DMS79 (cell line): Measurements from ENCODE around the gene ZNRF2.
"Not testable (repeated sequence)": the region's sequence is repeated elsewhere in the genome, so short reads cannot be mapped to it uniquely, and the experiment has no call there.

ENCODE experiments used
- DNase-seq: peaks from one replicate; lab custom pipeline; 2025; lab: John Stamatoyannopoulos, UW

ZNRF2 gene

DNA sequence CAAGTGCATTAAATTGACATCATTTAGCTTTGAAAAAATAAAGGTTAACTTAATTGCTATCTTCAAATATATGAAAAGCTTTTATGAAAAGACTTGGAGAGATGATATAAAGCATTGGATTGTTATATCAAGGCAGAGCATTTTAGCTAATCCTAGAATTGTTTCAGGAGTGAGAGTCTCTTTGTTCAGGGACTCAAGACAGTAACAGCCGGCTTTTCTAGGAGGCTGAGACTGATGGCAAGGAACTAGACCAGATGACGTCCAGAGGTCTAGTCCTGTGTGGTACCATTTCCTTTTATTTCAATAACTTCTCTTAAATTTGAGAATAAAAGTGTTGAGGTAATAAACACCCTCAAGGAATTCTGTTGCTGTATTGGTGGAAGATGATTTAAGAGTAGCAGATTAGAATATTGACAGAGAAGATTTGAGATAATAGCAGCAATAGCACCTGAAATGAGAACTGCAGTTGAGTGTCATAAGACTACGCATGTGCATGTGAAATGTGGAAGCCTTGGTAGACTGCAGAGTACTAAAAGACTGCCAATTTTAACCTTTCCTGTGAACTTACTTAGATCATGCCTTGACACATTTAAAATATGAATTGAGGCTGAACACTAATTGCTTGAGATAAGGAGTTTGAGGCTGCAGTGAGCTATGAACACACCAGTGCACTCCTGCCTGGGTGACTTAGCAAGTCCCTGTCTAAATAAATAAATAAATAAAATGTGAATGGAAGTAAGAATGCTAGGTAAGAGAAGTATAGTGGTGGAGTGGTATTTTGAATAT, 79.6 kb downstream of the ZNRF2 start:
- no peak for DNase-seq

DNA sequence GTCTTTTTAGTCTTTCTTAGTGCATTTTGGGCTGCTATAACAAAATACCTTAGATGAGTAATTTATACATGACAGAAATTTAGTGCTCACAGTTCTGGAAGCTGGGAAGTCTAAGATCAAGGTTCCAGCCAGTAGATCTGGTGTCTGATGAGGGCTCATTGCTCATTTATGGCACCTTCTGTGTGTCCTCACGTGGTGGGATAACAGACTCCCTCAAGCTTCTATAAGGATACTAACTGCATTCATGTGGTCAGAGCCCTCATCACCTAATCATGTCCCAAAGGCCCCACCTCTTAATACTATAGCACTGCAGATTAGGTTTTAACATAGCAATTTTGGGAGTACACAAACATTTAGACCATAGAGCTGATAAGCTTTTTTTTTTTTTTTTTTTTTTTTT, 80.4 kb downstream of the ZNRF2 start:
- DNase-seq: no peak

DNA sequence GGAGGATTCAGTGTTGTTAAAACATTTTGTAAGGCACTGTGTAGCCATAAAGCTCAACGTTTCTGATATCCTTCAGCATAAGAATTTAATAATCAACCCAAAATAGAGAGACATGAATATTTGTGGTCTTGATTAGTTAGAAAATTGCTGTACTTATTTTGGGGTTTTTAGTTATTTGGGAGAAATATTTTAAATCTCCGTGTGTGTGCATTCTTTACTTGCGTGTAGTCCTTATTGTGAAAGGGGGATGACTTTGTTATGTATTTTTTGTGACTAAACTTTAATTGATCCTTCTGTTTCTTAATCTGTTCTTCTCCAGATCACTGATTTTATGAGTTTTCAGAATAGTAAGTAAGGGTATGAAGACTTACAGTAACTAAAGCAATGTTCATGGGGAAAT, 81.2 kb downstream of the ZNRF2 start:
- DNase-seq: no peak

DNA sequence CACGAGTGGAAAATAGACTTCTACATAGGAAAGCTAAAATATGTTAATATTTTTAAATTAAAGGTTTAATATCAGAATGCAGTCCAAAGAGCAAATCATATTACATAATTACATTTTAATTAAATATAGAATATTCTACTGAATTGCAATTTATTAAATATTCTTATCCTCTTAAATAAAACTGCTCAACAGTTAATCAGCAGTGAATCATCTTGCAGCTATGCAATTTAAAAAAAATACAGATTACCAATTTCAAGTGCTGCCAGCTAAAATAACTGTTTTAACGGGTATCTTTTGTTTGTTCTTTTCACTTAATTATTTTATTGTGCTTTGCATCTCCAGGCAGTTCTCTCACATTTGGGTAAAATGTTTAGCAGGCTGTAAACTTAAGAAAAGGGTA, 82.2 kb downstream of the ZNRF2 start:
- no peak for DNase-seq

DNA sequence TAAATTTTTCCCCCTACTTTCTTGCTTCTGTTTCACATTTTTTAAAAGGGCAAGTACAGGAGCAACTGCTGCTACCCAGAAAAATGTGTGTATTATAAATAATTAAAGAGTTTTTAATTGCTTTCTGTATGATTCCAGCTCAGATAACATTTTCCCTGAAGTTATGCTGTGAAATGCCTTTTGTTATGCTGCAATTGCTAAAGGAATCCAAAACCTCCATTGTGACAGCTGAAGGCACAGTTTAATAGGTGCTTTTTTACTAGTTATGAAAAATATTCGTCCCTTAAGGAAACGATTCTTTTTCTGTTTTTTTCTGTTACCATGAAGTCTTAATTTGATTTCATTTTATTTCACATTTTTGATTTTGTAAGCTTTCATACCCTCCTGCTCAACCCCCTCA, 83.2 kb downstream of the ZNRF2 start:
- DNase-seq: no peak

DNA sequence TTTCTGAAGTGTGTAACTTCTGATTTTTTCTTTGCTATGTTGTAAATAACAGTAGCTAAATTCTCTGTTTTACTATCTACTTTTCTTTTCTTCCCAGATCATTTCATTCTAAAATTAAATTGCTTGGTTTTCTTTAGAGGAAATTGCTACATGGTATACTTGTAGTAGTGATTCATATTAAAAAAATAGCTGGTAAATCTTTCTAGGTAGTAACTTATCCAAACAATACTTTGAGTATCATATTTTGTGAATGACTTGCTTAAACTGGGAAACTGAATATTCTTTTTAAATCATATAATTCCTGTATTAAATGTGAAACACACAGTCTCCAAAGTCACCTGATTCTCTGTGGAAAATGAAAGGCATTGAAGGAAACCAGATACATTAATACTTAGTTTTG, 85.5 kb downstream of the ZNRF2 start:
- DNase-seq: no peak

DNA sequence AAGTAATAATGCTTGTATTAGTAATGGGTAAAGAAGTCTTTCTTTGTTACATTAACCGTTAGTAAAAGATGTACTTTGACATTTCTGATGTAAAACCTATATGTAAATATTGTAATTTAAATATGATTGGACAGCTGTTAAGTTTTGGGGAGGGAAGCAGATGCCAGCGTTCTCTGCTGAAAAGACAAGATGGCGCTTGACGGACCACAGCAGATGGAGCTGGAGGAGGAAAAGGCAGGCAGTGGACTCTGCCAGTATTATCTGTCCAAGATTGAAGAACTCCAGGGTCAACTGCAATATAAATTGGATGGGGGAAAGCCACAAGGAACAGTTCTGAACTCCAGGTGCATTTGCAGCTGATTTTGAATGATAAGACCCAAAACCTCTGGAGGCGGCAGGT, 86.9 kb downstream of the ZNRF2 start:
- DNase-seq: no peak

DNA sequence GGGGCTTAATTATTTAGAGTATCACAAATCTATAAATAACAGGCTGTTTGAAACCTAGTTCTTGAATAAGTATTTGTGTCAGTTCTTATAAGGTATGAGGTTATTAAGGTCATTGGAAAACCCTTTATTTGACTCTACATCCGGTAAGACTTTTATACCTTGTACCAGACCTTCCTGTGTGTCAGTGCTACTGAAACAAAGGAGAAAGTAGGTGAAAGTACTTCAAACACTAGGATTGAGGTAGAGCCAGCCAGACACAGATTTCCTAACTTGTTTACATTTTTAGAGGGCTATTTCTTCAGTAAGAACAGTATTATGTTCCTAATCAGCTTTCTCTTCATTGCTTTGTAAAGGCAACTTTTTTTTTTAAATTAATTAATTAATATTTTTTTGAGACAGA, 93.9 kb downstream of the ZNRF2 start:
- DNase-seq: no peak

DNA sequence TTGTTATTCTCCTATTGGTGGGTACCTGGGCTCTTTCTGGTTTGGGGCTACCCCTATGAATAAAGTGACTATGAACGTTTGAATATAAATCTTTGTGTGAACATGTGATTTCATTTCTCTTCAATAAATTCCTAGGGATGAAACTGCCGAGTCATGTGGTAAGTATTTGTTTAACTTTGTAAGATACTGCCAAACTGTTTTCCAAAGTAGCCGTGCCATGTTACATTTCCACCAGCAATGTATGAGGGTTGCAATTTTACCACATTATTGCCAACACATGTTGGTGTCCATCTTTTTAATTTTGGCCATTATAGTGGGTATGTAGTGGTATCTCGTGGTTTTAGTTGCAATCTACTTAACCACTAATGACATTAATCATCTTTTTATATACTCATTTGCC, 94.7 kb downstream of the ZNRF2 start:
- no peak for DNase-seq

DNA sequence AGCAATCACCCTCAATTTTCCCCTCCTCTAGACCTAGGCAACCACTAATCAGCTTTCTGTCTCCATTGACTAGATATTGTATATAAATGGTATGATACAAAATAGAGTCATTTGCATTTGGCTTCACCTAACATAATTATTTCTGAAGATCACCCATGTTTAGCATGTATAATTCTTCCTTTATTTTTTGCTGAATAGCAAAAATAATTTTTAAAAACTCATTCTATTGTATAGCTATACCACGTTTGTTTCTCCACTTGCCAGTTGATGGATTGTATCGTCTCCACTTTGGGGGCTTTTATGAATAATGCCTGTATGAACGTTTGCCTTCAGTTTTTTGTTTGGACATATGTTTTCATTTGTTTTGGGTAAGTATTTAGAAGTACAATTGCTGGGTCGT, 95.3 kb downstream of the ZNRF2 start:
- no peak for DNase-seq

DNA sequence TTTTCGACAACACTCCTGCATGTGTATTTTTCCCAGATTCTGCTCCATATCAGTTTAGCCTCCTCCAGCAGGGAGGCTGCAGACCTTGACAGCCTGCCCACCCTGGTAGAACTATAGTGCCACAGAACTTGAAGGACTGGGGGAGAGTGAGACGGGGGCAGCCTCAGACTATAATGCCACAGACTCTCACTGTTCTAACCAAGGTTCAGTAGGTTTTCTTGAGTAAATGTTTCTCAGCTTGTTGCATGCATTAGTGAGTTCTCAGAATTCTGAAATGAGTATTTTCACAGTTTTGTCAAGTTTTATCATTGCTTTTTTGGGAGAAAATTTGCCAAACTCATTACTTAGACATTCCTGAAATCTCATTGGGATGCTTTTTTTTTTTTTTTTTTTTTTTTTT, 95.9 kb downstream of the ZNRF2 start:
- DNase-seq: no peak

DNA sequence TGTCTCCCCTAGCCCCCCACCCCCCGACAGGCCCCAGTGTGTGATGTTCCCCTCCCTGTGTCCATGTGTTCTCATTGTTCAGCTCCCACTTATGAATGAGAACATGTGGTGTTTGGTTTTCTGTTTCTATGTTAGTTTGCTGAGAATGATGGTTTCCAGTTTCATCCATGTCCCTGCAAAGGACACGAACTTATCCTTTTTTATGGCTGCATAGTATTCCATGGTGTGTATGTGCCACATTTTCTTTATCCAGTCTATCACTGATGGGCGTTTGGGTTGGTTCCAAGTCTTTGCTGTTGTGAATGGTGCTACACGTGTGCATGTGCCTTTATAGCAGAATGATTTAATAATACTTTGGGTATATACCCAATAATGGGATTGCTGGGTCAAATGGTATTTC, 96.4 kb downstream of the ZNRF2 start:
- not testable (repeated sequence) for DNase-seq

DNA sequence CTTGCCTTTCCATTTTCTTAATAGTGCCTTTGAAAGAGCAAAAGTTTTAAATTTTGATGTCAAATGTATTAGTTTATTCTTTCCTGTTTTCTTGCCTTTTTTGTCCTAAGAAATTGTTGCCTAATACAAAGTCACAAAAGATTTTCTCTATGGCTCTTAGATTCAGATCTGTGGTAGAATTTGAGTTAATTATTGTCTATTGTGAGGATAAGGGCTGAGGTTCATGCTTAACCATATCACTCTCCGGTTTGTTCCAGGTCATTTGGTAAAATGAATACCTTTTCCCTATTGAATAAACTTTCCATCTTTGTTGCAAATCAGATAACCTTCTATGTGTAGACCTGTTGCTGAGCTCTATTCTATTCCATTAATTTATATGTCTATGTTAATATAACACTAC, 98.2 kb downstream of the ZNRF2 start:
- no peak for DNase-seq

DNA sequence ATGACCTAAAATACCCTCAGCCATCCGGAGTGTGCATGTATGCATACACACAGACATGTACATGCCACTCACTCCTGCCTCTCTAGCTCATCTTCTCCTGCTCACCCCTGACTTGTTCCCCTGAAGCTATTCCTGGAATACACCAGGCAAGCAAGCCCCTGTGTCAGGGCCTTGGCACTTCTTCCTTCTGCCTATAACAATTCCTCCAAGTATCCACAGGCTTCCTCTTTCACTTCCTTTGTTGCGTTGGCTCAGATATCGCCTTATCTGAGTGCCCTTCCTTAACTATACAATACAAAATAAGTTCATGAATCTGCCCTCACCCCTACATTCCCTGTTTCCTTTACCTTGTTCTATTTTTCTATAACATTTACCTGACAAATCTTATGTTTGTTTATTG, 105.4 kb downstream of the ZNRF2 start:
- no peak for DNase-seq

DNA sequence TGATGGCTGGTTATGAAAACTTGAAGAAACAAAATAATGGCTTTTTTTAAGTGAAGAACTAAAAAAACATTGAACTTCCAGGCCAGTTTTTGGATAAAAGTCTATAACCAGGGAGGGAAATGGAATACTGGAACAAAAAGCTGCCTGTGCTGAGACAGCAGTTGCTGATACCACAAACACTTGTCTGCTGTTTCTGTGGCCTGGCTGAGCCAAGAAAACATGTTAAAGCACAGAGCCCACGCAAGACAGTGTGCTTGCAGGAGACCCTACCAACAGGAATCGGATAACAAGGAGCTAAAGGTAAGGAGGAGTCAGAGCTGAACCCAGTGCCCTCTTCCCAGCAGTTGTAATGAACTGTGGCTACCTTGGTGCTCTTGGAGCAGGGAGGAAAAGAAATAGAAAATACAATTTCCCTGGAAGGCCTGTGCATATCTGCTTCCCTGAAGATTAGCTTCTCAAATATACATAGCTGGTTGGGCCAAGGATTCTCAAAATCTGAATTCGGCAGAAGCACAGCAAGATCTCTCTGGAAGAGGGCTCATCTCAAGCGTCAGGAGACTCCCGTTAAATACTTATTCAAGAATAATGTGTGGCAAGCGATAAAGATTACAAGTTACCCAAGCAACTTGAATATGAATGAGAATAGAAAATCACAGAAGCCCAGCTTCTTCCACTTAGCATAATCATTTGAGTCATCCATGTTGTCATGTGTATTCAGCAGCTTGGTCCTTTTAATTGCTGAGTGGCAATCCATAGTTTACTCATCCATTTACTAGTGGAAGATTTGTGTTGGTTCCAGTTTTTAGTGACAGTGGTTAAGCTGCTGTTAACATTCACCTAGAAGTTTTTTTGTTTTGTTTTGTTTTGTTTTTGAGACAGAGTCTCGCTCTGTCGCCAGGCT, 106.6 kb downstream of the ZNRF2 start:
- DNase-seq: peak; percentile 67

DNA sequence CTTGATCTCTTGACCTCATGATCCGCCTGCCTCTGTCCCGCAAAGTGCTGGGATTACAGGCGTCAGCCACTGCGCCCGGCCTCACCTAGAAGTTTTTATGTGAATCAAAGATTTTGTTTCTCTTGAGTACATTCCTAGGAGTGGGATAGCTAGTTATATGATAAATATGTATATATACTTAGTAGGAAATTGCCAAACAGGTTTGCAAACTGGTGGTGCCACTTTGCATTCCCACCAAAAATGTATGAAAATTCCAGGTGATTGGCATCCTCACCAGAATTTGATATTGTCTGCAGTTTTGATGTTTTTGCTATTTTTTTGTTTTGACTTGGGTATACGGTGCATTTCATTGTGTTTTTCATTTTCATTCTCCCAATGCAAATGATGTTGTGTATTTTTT, 107.4 kb downstream of the ZNRF2 start:
- DNase-seq: no peak

DNA sequence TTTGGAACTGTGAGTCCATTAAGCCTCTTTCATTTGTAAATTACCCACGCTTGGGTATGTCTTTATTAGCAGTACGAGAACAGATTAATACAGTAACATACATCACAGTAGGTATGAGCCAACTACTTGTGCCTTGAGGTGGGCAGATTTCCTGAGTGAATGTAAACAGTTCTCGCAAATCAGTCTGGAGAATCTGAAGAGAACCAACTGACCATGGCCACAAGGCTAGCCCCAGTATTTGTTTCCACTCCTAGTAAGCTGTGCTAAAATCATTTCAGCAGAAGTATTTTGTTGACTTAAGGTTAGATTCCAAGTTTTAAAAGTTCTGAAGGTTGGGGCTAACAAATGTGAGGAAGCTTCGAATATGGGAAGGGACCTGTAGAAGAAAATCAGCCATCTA, 111.3 kb downstream of the ZNRF2 start:
- DNase-seq: no peak

DNA sequence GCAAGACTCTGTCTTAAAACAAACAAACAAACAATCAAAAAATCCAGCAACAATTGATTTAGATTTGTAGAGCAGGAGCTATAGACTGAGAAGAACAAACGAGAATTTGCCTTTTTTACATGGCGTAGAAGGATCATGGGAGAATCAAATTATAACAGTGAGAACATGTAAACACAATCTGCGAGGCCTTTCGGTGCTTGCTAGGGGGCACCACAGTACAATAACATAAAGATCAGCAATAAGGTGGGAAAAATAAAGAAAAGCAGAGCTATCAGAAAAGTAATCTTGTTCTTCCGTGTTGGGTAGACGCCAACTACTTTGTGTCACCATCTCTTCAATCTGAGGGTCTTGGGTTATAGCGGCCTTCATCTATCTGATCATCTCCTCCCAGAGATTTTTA, 112.0 kb downstream of the ZNRF2 start:
- DNase-seq: no peak

DNA sequence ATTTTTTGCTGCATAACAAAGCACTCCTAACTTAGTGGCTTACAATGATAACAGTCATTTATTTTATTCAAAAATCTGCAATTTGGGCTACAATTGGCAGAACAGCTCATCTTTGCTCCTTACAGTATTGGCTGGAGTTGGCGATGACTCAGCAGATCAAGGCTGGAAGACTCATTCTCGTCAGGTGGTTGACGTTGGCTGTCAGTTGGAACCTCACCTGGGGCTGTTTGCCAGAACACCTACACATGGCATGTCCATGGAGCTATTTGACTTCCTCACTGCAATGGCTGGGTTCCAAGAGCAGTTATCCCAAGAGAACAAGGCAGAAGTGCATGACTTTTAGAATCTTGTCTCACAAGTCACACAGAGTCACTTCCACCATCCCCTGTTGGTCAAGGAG, 119.1 kb downstream of the ZNRF2 start:
- no peak for DNase-seq

DNA sequence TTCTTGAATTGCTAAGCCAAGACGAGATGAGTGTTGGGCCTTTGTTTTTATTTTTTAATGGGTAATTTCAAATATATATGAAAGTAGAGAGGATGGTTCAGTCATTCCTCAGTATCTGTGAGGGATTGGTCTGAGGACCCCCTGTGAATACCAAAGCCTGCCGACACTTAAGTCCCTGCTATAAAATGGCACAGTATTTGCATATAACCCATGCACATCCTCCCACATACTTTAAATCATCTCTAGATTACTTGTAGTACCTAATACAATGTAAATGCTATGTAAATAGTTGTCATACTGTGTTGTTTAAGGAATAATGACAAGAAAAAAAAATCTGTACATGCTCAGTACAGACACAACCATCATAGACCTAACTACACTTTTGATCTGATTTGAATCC, 120.8 kb downstream of the ZNRF2 start:
- no peak for DNase-seq

DNA sequence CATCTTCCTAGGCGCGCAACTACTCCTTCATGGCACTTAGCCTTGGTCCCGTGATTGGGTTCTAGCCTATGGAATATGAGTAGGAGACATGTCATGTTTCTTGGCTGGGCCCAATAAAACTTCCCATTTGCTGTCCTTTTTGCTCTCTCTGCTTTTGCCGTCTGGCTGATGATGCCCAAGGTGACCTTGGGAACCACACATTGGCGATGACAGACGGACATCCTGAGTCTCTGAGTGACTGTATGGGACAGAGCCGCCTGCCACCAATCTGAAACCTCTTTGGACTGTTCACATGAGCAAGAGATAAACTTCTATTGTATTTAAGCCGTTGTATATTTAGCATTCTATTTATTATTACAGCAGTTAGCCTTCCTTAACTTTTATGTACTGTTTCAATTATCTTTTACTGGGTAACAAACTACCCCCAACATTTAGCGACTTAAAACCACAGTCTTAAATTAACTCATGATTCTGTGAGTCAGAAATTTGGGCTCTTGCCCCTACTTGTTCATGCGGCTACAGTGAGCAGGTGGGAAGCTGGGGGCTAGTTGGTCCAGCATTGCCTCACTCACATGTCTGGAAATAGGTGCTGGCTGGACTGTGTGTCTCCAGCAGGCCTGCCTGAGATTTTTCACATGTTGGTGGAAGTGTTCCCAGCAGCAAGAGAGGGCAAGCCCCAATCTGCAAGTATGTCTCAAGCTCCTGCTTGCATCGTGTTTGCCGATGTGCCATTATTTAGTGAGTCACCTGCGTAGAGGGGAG, 122.4 kb downstream of the ZNRF2 start:
- DNase-seq: no peak

DNA sequence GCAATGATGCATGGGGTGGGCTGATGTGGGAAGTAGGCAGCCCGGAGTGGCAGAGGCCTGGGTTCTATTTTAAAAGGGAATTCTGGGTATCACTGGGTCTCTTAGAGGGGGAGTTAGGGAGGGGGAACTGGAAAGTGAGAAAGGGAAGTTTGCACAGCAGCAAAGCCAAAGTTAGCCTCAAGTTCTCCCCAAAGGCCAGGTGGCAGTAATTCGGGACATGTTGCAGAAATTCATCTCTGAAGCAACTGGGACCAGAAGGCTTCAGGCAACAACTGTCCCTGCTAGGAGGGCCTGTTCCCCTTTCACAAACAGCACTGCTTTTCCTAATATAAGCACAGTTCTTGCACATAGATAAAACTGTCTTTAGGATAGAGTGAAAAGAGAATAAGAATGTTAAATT, 126.8 kb downstream of the ZNRF2 start:
- no peak for DNase-seq

DNA sequence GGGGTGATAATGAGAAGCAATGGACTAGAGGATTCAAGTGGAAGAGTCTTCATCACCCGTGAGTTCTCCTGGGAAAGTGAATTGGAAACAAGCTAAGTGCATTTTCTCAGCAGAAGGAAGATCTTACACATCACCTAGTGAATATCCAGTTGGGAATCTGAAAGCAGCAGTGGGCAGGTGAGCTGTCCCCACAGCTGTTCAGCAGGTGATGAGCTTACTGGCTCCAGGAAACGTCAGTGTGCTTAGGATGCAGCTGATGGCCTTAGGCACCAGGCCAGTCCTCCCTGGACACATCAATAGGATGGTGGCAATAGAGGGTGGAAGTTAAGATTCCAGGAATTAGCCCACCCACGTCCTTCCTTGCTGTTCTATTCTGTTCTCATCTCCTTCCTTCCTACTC, 127.5 kb downstream of the ZNRF2 start:
- no peak for DNase-seq
